Panc1 (cell line): ENCODE measurements around the gene NPAS3. TPM values are rescaled to one million over a fixed set of nuclear protein-coding genes. Genes with fewer than 3 reads are reported as not detected.

Experiments used
- ATAC-seq: fragments of 200-7000 bp; cut with Tn5 transposase; 2 replicates; pipeline ENCODE4 v1.9.1; 2020; ENCODE audit warnings: mild to moderate bottlenecking, moderate library complexity
- BruUV-seq: library from RNA; stranded (reverse); fragments of 400-500 nt; replicated peaks from 2 replicates; lab custom pipeline; 2021; lab: Mats Ljungman, UMichigan
- CTCF ChIA-PET: fragments of 300-600 bp; sonication (Branson Sonifier 250); formaldehyde crosslinking; loops from one replicate; lab custom pipeline; 2022; ENCODE audit warnings: antibody characterized with exemption; lab: Charles Lee
- POLR2A ChIA-PET: fragments of 300-600 bp; sonication (Branson Sonifier 250); formaldehyde crosslinking; loops from one replicate; lab custom pipeline; 2022; ENCODE audit warnings: antibody characterized with exemption; lab: Charles Lee
- DNase-seq: peaks from one replicate; pipeline ENCODE4 v3.0.0-alpha.2; 2010; ENCODE audit warnings: low read depth, low spot score
- H3K27ac ChIP-seq: 2 replicates; pipeline ENCODE4 v1.5.1; 2011; ENCODE audit warnings: mild to moderate bottlenecking, low read length, inconsistent platforms
- H3K27me3 ChIP-seq: fragments of 200-500 bp; sonication (Bioruptor generic); 2 replicates; pipeline ENCODE4 v1.6.0; 2014; ENCODE audit warnings: low read length, inconsistent platforms; ENCODE audit not compliant: control insufficient read depth, insufficient read depth
- H3K36me3 ChIP-seq: fragments of 200-500 bp; sonication (Bioruptor generic); 2 replicates; pipeline ENCODE4 v1.5.1; 2014; ENCODE audit warnings: inconsistent platforms, mild to moderate bottlenecking, low read length, moderate library complexity; ENCODE audit not compliant: control insufficient read depth, insufficient read depth
- H3K4me1 ChIP-seq: 2 replicates; pipeline ENCODE4 v1.5.1; 2011; ENCODE audit warnings: inconsistent platforms, mild to moderate bottlenecking, low read length, moderate library complexity; ENCODE audit not compliant: control insufficient read depth, insufficient read depth
- H3K4me3 ChIP-seq, 2 experiments: 2 replicates each; pipeline ENCODE4 v1.5.1; 2011 to 2012; ENCODE audit warnings: low read depth in 2 of 2, low read length in 2 of 2, mild to moderate bottlenecking in 2 of 2, inconsistent platforms in 1 of 2, moderate library complexity in 1 of 2
- H3K9me3 ChIP-seq: fragments of 200-500 bp; sonication (Bioruptor generic); 2 replicates; pipeline ENCODE4 v1.5.1; 2014; ENCODE audit warnings: low read depth, mild to moderate bottlenecking, inconsistent platforms, low read length, moderate library complexity; ENCODE audit not compliant: control insufficient read depth, insufficient read depth
- CTCF ChIP-seq: fragments of 450-650 bp; IDR thresholded peaks from 2 replicates; pipeline ENCODE4 v1.5.1; 2017; ENCODE audit warnings: mild to moderate bottlenecking
- POLR2AphosphoS5 ChIP-seq: IDR thresholded peaks from 2 replicates; pipeline ENCODE4 v1.6.1; 2012; ENCODE audit warnings: mild to moderate bottlenecking, low read depth, low read length, moderate library complexity
- SIN3A ChIP-seq: IDR thresholded peaks from 2 replicates; pipeline ENCODE4 v1.6.1; 2012; ENCODE audit warnings: low read depth, mild to moderate bottlenecking, low read length, moderate library complexity, borderline replicate concordance; ENCODE audit not compliant: insufficient read depth
- TCF7L2 ChIP-seq: IDR thresholded peaks from 2 replicates; pipeline ENCODE4 v1.6.1; 2011; ENCODE audit warnings: mild to moderate bottlenecking, low read depth, low read length, inconsistent platforms
- in situ Hi-C: cut with HindIII; loops from 2 replicates; pipeline ENCODE4 v1.10.0; 2016; ENCODE audit warnings: low sequenced_read_pairs, low pct_unique_long_range_greater_than_20kb
- intact Hi-C: fragments of 100-400 bp; cut with micrococcal nuclease; formaldehyde crosslinking; loops from one replicate; pipeline ENCODE4 v1.10.0; 2022; ENCODE audit not compliant: unreplicated experiment
- total RNA-seq: library from RNA; stranded (reverse); gene quantifications from one replicate; pipeline ENCODE4 v1.2.1, GENCODE V29; 2021; ENCODE audit not compliant: unreplicated experiment
- TF ChIP-seq, protein P1 (sequence below), 2 experiments: IDR thresholded peaks; 2 replicates each; pipeline ENCODE4 v1.6.1; 2011 to 2012; ENCODE audit warnings: low read depth in 2 of 2, control low read depth in 1 of 2, low read length in 1 of 2, mild to moderate bottlenecking in 1 of 2, moderate library complexity in 1 of 2; ENCODE audit not compliant: insufficient read depth in 1 of 2

The NPAS3 gene
- total RNA-seq, 1 experiment from 2014 or later, result 0.23 TPM

- intact Hi-C loops, result no loop called here
- TF ChIP-seq POLR2AphosphoS5, result no peak
- TF ChIP-seq CTCF, result no peak
- TF ChIP-seq, protein P1, sequence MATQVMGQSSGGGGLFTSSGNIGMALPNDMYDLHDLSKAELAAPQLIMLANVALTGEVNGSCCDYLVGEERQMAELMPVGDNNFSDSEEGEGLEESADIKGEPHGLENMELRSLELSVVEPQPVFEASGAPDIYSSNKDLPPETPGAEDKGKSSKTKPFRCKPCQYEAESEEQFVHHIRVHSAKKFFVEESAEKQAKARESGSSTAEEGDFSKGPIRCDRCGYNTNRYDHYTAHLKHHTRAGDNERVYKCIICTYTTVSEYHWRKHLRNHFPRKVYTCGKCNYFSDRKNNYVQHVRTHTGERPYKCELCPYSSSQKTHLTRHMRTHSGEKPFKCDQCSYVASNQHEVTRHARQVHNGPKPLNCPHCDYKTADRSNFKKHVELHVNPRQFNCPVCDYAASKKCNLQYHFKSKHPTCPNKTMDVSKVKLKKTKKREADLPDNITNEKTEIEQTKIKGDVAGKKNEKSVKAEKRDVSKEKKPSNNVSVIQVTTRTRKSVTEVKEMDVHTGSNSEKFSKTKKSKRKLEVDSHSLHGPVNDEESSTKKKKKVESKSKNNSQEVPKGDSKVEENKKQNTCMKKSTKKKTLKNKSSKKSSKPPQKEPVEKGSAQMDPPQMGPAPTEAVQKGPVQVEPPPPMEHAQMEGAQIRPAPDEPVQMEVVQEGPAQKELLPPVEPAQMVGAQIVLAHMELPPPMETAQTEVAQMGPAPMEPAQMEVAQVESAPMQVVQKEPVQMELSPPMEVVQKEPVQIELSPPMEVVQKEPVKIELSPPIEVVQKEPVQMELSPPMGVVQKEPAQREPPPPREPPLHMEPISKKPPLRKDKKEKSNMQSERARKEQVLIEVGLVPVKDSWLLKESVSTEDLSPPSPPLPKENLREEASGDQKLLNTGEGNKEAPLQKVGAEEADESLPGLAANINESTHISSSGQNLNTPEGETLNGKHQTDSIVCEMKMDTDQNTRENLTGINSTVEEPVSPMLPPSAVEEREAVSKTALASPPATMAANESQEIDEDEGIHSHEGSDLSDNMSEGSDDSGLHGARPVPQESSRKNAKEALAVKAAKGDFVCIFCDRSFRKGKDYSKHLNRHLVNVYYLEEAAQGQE (IDR thresholded peaks at IDR 0.05; ENCODE audit: insufficient read depth in 1 of 2, low read depth in 2 of 2, low read length in 1 of 2), result no peak
- TF ChIP-seq TCF7L2, result no peak
- no peak for TF ChIP-seq SIN3A
- no peaks in the 10 kb centered on the region for H3K4me1 ChIP-seq
- no peak overlapping the region for H3K4me3 ChIP-seq
- H3K27me3 ChIP-seq, result no peaks in the 10 kb centered on the region
- ChIA-PET CTCF (no interaction called here), POLR2A (no interaction called here)
- DNase-seq, result no peak
- in situ Hi-C loops, result no loop called here
- H3K36me3 ChIP-seq, result no peaks in the 10 kb centered on the region
- no peaks in the 10 kb centered on the region for H3K9me3 ChIP-seq
- ATAC-seq, result no peak
- BruUV-seq, result no TSS peak
- no peak overlapping the region for H3K27ac ChIP-seq
Observed at GRCh38 chr14:33799705-33800570, 861.3 kb downstream of the NPAS3 start.

GRCh38 chr14:33800735-33801163 lies 862.1 kb downstream of the NPAS3 start:
- CTCF ChIA-PET, result no interaction called here
- DNase-seq (no peak), ATAC-seq (no peak)
- intact Hi-C loops (no loop called here), in situ Hi-C loops (no loop called here)
- no peaks in the 10 kb centered on the region for H3K27me3 ChIP-seq
- TF ChIP-seq TCF7L2, result no peak
- TF ChIP-seq POLR2AphosphoS5, result no peak
- TF ChIP-seq, protein P1 (IDR thresholded peaks at IDR 0.05; ENCODE audit: insufficient read depth in 1 of 2, low read depth in 2 of 2, low read length in 1 of 2), result no peak
- TF ChIP-seq CTCF, result no peak
- TF ChIP-seq SIN3A, result no peak
- H3K4me3 ChIP-seq, result no peak overlapping the region
- POLR2A ChIA-PET, result no interaction called here
- H3K27ac ChIP-seq, result no peak overlapping the region
- H3K9me3 ChIP-seq, result no peaks in the 10 kb centered on the region
- BruUV-seq, result no TSS peak
- H3K4me1 ChIP-seq, result no peaks in the 10 kb centered on the region
- H3K36me3 ChIP-seq, result no peaks in the 10 kb centered on the region
